HepG2 (cell line): ENCODE measurements around the gene NUB1.

Source experiments
- CHCHD3 ChIP-seq: sonication (generic); formaldehyde crosslinking; IDR thresholded peaks from 2 replicates; pipeline ENCODE4 v1.8.0; 2022; ENCODE audit warnings: mild to moderate bottlenecking, missing genetic modification reagents, moderate library complexity
- ELF4 ChIP-seq: sonication (generic); formaldehyde crosslinking; IDR thresholded peaks from 2 replicates; pipeline ENCODE4 v1.5.0; 2020; ENCODE audit warnings: missing genetic modification reagents, mild to moderate bottlenecking, moderate library complexity, borderline replicate concordance
- FOSL1 ChIP-seq: sonication (generic); formaldehyde crosslinking; IDR thresholded peaks from 2 replicates; pipeline ENCODE4 v1.9.0; 2021; ENCODE audit warnings: missing genetic modification reagents, borderline replicate concordance
- IKZF1 ChIP-seq: fragments of 450-650 bp; IDR thresholded peaks from 2 replicates; pipeline ENCODE4 v1.7.1; 2016
- ZNF350 ChIP-seq: sonication (generic); formaldehyde crosslinking; IDR thresholded peaks from 2 replicates; pipeline ENCODE4 v1.4.0; 2020; ENCODE audit warnings: mild to moderate bottlenecking, low read depth, missing genetic modification reagents, borderline replicate concordance
- ZNF781 ChIP-seq: sonication (generic); formaldehyde crosslinking; IDR thresholded peaks from 2 replicates; pipeline ENCODE4 v1.5.1; 2020; ENCODE audit warnings: borderline replicate concordance, mild to moderate bottlenecking, missing genetic modification reagents; ENCODE audit errors: not compliant biosample characterization
- TF ChIP-seq, protein P1 (sequence below): sonication (generic); formaldehyde crosslinking; conservative IDR thresholded peaks from 2 replicates; pipeline ENCODE4 v1.4.0; 2020; ENCODE audit warnings: missing genetic modification reagents

DNA sequence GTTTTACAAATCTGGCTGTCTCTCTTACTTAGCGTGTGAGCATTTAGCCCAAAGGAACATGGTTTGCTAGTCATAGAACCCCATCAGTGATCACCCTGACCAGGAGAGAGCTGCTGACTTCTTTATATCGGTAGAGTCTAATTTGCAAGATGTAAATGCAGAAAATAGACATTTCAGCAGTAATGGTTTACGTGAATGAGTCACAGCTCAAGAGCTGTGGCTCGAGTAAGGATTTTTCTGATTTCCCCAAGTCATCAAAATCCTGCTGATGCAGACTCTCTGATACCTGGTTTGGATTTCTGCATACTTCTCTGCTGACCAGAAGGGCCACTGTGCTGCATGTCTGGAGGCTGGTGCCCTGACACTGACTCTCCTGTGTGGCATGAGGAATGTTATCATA is 25.7 kb downstream of the NUB1 start:
- TF ChIP-seq ELF4 (CRISPR knock-in tag) (no peak), CHCHD3 (CRISPR knock-in tag) (no peak), ZNF781 (CRISPR knock-in tag) (no peak), IKZF1 (no peak), FOSL1 (CRISPR knock-in tag) (no peak), ZNF350 (CRISPR knock-in tag) (no peak)
- TF ChIP-seq, protein P1, sequence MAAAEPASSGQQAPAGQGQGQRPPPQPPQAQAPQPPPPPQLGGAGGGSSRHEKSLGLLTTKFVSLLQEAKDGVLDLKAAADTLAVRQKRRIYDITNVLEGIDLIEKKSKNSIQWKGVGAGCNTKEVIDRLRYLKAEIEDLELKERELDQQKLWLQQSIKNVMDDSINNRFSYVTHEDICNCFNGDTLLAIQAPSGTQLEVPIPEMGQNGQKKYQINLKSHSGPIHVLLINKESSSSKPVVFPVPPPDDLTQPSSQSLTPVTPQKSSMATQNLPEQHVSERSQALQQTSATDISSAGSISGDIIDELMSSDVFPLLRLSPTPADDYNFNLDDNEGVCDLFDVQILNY: no peak
